ENCODE data around the gene PHF20.

GRCh38 chr20:35917077-35917476 lies 145.3 kb downstream of the PHF20 start:
- TF ChIP-seq CTCF (optimal IDR thresholded peaks at IDR 0.05 in 1 of 3, IDR thresholded peaks at IDR 0.05 in 1 of 3, conservative IDR thresholded peaks at IDR 0.05 in 1 of 3; ENCODE audit: extremely low read depth in 1 of 3, insufficient read depth in 2 of 3, low read length in 3 of 3) (no peak), EZH2 (IDR thresholded peaks at IDR 0.05; ENCODE audit: low read length) (no peak)
